Glomerular endothelial cell (primary cell): ENCODE results near the gene DARS1. TPM values are rescaled to one million over a fixed set of nuclear protein-coding genes. Genes with fewer than 3 reads are reported as not detected.

Experiments
- DNase-seq: peaks from one replicate; pipeline ENCODE4 v3.0.0-alpha.2; 2011; ENCODE audit warnings: low read depth, low spot score; ENCODE audit errors: extremely low read depth
- total RNA-seq: library from RNA; depleted of rRNA; stranded (reverse); fragments of >200 nt; gene quantifications from 2 replicates; pipeline ENCODE4 v1.2.3, GENCODE V29; 2015

The DARS1 gene
- total RNA-seq, 1 donor from 2014 or later: 49.6 TPM

GRCh38 chr2:136016836-136017235, 31.4 kb upstream of the DARS1 start:
- no peak for DNase-seq

DNA sequence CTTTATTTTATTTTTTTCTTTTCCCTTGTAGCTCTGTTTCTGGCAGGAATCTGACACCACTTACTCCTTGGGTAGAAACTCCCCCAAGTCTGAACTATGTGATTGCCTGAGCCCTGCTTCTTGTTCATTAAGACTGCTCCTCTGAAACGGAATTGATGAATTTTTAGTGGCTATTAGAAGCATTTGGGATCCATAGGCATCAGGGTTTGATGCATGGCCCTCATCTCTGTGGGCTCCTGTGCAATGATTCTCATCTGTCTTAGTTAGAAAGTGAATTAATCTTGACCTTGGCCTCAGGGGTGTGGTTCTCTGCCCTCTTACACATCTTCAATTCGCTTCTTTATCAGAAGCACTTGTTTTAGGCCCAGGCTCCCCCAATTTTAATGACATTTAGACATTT, 31.0 kb upstream of the DARS1 start:
- DNase-seq: no peak

GRCh38 chr2:136015699-136016098, 30.3 kb upstream of the DARS1 start:
- DNase-seq: no peak

GRCh38 chr2:136014411-136014810, 29.0 kb upstream of the DARS1 start:
- no peak for DNase-seq

DNA sequence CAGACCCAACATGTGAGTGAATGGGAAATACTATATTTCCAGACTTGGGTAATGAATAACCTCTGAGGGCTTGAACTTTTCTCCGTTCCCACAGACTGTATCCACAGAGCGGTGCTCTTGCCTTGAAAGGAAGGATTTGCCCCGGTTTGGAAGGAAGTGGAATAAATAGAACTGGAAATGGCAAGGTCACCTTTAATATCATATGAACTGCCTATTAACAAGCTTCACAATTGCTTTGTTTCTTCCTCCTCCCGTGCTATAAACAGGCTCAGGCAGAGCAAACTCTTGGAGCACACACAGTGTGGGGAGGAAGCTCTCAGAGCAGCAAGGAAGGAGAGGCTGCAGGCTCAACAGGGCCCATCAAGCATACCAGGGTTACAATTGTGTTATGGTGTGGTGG, 28.5 kb upstream of the DARS1 start:
- no peak for DNase-seq

DNA sequence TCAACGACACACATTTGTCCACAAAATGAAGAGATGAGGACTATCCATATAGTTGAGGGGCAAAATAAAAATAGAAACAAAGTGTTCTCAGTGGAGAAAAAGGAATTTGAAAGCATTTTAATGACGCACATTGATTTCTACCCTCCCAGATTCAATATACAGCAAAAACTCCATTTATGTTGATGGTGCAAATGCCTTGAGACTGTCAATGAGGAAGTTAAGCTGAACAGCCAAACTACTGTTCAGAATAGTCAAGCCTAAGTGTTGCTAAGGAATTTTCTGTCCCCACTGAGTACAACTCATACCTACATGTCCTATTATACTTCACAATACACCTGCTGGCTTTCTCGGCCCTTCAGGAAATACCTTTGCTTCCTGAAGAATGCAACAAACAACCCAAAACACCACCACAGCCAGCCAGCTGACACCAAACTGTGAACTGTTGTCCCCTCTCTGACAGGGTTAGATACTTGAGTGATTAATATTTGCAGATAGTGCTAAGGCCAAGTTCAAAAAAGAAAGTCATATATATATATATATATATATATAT, 27.8 kb upstream of the DARS1 start:
- DNase-seq: no peak

- DNase-seq: no peak
These were observed 26.9 kb upstream of the DARS1 start for GRCh38 chr2:136012315-136012714.

- no peak for DNase-seq
These were observed 24.7 kb upstream of the DARS1 start for GRCh38 chr2:136010126-136010525.

DNA sequence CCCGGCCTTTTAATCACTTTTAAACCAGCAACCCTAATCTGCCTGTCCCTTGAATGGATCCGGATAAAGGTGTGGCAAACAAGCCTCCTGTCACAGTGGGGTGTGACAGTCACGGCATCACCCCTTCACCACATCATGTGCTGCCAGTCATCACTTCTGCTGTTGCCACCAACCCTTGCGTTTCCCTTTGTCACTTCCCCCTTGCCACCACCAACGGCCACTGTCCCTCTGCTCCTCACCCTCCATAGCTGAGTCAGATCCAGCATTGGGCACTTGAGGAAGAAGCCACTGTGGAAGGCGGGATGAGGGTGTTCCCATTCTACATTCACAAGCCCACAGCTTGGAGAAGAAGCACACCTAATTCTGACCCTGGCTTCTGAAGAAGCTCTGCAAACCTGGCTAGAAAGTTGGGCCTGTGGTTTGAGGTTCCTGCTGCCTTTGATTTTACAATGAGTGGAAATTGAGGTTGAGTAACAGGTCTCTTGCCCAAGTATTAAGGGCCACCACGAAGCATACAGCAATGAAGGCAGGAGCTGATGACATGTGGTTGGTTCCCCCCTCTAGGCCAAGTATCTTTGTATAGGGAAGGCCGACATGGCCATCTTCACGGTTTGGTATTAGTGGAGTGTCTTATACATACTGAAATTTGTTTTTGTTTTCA, 22.9 kb upstream of the DARS1 start:
- DNase-seq: no peak

DNA sequence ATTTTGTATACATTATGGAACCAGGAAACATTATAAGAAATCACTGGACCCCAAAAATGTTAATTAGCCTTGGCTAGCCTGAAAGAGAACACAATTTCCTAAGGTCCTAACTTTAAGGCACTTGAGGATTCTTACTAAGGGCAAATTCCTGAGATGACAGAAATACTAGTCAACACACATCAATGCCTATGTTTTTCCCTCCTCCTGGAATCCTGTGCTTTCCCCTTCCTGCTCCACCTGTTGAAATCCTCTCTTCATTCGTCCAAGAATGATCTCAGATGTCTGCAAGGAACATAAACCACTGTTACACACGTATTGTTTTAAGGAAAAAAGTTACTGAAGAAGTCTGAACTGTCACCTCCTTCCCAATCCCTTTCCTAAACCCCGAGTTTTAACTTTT, 21.2 kb upstream of the DARS1 start:
- no peak for DNase-seq

DNA sequence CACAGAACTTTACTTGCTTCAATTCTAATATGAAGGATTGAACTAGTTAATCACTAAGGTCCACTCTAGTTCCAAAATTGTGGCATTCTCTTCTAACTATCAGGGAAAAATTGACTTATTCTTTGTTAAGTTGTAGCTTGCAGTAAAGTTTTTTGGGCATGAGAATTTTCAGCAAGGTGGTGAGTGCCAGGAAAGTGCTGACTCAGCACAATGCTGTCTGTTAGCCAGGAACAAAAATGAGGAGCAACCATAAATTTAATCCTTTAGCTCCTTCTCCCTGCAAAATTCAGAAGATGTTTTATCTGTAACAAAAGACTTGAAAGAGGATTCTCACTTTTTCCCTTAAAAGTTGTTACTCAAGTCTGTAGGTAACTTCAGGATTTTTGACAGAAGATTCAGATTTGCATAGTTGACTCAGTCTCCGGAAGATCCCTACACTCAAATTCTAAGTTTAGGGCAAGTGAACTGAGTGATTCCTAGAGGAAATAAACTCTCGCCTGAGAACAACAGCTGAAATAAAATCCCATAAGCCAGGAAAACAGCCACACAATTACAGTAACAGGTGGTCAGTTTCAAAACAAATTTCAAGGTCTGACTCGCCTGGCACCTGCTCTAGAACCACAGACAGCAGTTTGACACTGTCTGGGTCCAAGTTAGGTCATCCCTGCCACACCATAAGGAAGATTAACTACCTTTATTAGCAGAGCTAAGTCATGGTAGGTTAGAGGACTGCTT, 20.2 kb upstream of the DARS1 start:
- DNase-seq: no peak

DNA sequence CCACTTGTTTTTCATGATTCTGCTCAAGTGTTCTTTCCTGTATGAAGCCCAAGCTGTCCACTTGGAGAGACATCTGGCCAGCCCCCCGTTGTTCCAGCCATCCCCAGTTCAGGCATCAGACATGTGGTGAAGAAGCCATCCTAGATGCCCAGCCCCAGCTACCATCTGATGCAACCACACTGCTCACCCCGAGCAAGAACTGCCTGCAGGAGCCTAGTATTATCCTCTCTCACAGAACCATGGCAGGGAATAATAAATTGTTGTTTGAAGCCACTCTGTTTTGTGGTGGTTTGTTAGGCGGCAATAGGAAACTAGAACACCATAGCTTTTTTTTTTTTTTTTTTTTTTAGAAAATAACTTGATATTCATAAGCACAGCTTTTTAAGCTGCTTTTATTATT, 19.5 kb upstream of the DARS1 start:
- DNase-seq: no peak

DNA sequence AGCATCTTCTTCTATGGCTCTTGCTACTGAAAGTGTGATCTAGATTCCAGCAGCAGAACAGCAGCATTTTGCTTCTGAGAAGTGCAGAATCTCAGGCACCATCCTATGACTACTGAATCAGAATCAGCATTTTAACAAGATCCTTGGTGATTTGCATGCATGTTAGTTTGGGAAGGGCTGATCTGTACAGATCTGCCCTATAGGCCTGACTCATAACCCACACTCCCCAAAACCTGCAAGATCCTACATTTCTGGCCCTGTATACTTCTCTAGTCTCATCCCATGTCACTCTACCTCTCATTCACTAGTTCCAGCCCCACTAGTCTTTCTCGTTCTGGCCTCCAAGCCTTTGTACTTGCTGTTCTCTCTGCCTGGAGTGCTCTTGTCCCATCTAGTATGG, 15.7 kb upstream of the DARS1 start:
- DNase-seq: no peak

- DNase-seq: no peak
These were observed 15.1 kb upstream of the DARS1 start for GRCh38 chr2:136000502-136000901.

GRCh38 chr2:135999899-136000298, 14.5 kb upstream of the DARS1 start:
- no peak for DNase-seq

- no peak for DNase-seq
These were observed 13.5 kb upstream of the DARS1 start for GRCh38 chr2:135998879-135999278.

DNA sequence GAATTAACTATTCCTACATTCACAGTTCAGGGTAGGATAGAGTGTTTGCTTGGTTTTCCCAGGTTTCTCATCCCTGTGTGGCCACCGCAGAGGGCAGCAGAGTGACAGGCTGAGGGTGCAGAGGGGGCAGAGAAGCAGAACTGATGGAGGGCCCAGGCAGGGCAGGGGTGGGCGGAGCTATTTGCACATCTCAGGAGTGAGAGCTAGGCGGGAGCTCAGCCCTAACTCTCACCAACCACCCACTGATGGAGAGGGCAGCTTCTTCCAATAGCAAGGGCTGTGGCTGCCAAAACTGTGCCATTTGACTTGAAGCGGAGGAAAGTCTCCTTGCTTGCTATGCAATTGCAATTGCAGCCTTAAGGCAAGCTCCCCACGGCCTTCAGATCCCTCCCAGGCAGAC, 12.0 kb upstream of the DARS1 start:
- DNase-seq: no peak

GRCh38 chr2:135996304-135996703, 10.9 kb upstream of the DARS1 start:
- DNase-seq: no peak

DNA sequence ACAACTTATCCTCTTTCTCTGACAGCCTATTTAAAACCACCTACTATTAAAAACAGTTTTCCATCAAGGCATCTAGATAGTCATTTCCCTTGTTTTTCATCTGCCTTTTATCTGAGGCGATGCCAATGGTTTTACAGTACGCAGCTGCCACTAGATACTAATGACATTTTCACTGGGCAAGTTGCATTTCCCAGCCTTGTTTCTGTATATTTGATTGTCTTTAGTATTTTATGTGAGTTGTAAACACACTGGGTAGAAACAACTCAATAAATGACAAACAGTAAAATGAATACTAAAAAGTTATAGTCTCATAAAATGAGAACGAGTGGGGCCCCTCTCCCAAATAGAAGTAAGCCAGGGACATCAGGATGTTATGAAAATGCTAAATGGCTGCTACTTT, 8.9 kb upstream of the DARS1 start:
- no peak for DNase-seq

GRCh38 chr2:135993421-135993820, 8.0 kb upstream of the DARS1 start:
- DNase-seq: no peak

DNA sequence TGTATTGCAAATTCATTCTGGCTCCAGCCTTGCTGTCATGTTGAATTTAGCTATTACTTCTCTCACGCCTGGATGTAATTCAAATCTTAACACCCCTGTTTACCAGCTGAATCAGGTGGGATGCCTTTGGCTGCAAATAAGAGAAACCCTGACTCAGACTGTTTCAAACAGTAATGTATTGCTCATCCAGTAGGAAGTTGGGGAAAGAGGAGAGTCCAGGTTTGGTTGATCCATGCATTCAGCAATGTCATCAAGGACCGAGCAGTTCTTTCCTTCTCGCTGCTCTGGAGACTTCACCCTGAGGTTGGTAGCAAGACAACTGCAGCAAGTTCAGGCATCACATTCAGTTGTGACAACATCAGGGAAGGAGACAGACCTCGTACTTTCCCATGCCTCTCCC, 6.4 kb upstream of the DARS1 start:
- no peak for DNase-seq

DNA sequence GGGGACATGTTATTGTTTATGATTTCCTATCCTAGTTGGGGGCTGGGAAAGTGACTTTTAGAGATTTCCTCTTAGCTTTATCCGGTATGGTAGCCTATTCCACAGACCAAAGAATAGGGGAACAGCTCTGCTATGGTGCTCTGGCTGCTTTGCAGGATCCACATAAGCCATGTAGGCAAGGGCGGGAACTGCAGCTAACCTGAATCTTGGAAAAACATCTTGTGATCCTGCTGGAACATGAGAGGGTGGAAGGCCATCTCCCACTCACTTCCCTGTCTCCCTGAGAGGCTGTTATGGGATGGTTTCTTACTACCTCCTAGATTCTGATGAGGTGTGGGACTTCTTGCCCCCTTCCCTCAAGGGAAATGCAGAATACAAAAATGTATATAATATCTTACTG, 2.0 kb upstream of the DARS1 start:
- no peak for DNase-seq
